ENCODE results near the gene PPP1R26. TPM values are rescaled to one million over a fixed set of nuclear protein-coding genes. Genes with fewer than 3 reads are reported as not detected.

PPP1R26 gene
- total and polyA plus RNA-seq, 2 experiments from 2014 or later, result 10.7 to 49.8 TPM

DNA sequence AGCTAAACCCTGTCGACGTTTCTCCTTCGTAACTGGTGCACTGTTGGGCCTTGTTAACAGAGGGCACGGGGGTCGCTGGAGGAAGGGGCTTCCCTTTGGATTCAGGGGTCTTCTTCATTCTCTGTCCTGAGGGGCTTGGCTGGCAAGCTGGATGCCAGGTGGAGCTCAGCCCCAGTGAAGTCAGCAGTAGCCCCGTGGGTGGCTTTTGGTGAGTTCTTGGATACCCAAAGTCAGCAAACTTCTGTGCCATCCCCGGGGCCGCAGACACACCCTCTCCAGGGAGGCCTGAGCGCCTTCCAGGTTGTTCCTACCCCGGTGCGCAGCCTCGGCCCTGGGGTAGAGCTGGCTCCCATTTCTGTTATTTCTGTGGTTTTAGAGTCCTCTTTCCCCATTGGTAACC is 54.1 kb downstream of the PPP1R26 start:
- Histone ChIP-seq H3K27me3 (ENCODE audit: insufficient read depth) (no peaks in the 10 kb centered on the region), H3K79me2 (replicated peaks; ENCODE audit: insufficient read depth) (no peaks in the 10 kb centered on the region), H3K4me1 (ENCODE audit: insufficient read depth) (no peaks in the 10 kb centered on the region), H3K4me3 (no peak overlapping the region), H3K9me2 (ENCODE audit: insufficient read depth) (no peaks in the 10 kb centered on the region), H3K4me2 (no peak overlapping the region), H3K27ac (ENCODE audit: low read depth) (no peak overlapping the region), H3K36me3 (ENCODE audit: insufficient read depth) (no peaks in the 10 kb centered on the region), H2AFZ (no peak overlapping the region; the same call in 1 of the 2 replicates), H4K20me1 (replicated peaks; ENCODE audit: insufficient read depth) (no peaks in the 10 kb centered on the region), H3F3A (replicated peaks; ENCODE audit: low read depth) (no peaks in the 10 kb centered on the region)
- DNase-seq (ENCODE audit: low spot score) (no peak), ATAC-seq (no peak)
- TF ChIP-seq ZNF331 (CRISPR knock-in tag; IDR thresholded peaks at IDR 0.05; ENCODE audit: low read depth) (no peak), ZNF114 (CRISPR knock-in tag; IDR thresholded peaks at IDR 0.05) (no peak), POLR2AphosphoS5 (IDR thresholded peaks at IDR 0.05; ENCODE audit: low read depth) (no peak), CREB1 (CRISPR knock-in tag; IDR thresholded peaks at IDR 0.05; ENCODE audit: low read depth) (no peak), EZH2phosphoT487 (IDR thresholded peaks at IDR 0.05; ENCODE audit: unreplicated experiment) (no peak), STAT1 (IDR thresholded peaks at IDR 0.05; ENCODE audit: unreplicated experiment) (no peak), NANOG (IDR thresholded peaks at IDR 0.05; ENCODE audit: borderline replicate concordance) (no peak), JUNB (IDR thresholded peaks at IDR 0.05; ENCODE audit: unreplicated experiment) (no peak), EZH2 (IDR thresholded peaks at IDR 0.05; ENCODE audit: low read depth, unreplicated experiment) (no peak)
- TF ChIP-seq, protein P1, sequence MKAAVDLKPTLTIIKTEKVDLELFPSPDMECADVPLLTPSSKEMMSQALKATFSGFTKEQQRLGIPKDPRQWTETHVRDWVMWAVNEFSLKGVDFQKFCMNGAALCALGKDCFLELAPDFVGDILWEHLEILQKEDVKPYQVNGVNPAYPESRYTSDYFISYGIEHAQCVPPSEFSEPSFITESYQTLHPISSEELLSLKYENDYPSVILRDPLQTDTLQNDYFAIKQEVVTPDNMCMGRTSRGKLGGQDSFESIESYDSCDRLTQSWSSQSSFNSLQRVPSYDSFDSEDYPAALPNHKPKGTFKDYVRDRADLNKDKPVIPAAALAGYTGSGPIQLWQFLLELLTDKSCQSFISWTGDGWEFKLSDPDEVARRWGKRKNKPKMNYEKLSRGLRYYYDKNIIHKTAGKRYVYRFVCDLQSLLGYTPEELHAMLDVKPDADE (IDR thresholded peaks at IDR 0.05), result no peak
- TF ChIP-seq, protein P2, sequence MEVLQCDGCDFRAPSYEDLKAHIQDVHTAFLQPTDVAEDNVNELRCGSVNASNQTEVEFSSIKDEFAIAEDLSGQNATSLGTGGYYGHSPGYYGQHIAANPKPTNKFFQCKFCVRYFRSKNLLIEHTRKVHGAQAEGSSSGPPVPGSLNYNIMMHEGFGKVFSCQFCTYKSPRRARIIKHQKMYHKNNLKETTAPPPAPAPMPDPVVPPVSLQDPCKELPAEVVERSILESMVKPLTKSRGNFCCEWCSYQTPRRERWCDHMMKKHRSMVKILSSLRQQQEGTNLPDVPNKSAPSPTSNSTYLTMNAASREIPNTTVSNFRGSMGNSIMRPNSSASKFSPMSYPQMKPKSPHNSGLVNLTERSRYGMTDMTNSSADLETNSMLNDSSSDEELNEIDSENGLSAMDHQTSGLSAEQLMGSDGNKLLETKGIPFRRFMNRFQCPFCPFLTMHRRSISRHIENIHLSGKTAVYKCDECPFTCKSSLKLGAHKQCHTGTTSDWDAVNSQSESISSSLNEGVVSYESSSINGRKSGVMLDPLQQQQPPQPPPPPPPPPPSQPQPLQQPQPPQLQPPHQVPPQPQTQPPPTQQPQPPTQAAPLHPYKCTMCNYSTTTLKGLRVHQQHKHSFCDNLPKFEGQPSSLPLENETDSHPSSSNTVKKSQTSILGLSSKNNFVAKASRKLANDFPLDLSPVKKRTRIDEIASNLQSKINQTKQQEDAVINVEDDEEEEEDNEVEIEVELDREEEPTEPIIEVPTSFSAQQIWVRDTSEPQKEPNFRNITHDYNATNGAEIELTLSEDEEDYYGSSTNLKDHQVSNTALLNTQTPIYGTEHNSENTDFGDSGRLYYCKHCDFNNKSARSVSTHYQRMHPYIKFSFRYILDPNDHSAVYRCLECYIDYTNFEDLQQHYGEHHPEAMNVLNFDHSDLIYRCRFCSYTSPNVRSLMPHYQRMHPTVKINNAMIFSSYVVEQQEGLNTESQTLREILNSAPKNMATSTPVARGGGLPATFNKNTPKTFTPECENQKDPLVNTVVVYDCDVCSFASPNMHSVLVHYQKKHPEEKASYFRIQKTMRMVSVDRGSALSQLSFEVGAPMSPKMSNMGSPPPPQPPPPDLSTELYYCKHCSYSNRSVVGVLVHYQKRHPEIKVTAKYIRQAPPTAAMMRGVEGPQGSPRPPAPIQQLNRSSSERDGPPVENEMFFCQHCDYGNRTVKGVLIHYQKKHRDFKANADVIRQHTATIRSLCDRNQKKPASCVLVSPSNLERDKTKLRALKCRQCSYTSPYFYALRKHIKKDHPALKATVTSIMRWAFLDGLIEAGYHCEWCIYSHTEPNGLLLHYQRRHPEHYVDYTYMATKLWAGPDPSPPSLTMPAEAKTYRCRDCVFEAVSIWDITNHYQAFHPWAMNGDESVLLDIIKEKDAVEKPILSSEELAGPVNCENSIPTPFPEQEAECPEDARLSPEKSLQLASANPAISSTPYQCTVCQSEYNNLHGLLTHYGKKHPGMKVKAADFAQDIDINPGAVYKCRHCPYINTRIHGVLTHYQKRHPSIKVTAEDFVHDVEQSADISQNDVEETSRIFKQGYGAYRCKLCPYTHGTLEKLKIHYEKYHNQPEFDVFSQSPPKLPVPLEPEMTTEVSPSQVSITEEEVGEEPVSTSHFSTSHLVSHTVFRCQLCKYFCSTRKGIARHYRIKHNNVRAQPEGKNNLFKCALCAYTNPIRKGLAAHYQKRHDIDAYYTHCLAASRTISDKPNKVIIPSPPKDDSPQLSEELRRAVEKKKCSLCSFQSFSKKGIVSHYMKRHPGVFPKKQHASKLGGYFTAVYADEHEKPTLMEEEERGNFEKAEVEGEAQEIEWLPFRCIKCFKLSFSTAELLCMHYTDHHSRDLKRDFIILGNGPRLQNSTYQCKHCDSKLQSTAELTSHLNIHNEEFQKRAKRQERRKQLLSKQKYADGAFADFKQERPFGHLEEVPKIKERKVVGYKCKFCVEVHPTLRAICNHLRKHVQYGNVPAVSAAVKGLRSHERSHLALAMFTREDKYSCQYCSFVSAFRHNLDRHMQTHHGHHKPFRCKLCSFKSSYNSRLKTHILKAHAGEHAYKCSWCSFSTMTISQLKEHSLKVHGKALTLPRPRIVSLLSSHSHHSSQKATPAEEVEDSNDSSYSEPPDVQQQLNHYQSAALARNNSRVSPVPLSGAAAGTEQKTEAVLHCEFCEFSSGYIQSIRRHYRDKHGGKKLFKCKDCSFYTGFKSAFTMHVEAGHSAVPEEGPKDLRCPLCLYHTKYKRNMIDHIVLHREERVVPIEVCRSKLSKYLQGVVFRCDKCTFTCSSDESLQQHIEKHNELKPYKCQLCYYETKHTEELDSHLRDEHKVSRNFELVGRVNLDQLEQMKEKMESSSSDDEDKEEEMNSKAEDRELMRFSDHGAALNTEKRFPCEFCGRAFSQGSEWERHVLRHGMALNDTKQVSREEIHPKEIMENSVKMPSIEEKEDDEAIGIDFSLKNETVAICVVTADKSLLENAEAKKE (CRISPR knock-in tag; IDR thresholded peaks at IDR 0.05), result no peak
- TF ChIP-seq, protein P3, sequence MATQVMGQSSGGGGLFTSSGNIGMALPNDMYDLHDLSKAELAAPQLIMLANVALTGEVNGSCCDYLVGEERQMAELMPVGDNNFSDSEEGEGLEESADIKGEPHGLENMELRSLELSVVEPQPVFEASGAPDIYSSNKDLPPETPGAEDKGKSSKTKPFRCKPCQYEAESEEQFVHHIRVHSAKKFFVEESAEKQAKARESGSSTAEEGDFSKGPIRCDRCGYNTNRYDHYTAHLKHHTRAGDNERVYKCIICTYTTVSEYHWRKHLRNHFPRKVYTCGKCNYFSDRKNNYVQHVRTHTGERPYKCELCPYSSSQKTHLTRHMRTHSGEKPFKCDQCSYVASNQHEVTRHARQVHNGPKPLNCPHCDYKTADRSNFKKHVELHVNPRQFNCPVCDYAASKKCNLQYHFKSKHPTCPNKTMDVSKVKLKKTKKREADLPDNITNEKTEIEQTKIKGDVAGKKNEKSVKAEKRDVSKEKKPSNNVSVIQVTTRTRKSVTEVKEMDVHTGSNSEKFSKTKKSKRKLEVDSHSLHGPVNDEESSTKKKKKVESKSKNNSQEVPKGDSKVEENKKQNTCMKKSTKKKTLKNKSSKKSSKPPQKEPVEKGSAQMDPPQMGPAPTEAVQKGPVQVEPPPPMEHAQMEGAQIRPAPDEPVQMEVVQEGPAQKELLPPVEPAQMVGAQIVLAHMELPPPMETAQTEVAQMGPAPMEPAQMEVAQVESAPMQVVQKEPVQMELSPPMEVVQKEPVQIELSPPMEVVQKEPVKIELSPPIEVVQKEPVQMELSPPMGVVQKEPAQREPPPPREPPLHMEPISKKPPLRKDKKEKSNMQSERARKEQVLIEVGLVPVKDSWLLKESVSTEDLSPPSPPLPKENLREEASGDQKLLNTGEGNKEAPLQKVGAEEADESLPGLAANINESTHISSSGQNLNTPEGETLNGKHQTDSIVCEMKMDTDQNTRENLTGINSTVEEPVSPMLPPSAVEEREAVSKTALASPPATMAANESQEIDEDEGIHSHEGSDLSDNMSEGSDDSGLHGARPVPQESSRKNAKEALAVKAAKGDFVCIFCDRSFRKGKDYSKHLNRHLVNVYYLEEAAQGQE (IDR thresholded peaks at IDR 0.05; ENCODE audit: unreplicated experiment), result no peak
- TF ChIP-seq, protein P4, sequence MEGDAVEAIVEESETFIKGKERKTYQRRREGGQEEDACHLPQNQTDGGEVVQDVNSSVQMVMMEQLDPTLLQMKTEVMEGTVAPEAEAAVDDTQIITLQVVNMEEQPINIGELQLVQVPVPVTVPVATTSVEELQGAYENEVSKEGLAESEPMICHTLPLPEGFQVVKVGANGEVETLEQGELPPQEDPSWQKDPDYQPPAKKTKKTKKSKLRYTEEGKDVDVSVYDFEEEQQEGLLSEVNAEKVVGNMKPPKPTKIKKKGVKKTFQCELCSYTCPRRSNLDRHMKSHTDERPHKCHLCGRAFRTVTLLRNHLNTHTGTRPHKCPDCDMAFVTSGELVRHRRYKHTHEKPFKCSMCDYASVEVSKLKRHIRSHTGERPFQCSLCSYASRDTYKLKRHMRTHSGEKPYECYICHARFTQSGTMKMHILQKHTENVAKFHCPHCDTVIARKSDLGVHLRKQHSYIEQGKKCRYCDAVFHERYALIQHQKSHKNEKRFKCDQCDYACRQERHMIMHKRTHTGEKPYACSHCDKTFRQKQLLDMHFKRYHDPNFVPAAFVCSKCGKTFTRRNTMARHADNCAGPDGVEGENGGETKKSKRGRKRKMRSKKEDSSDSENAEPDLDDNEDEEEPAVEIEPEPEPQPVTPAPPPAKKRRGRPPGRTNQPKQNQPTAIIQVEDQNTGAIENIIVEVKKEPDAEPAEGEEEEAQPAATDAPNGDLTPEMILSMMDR (conservative IDR thresholded peaks at IDR 0.05; ENCODE audit: low read depth in 2 of 2), result no peak
- peaks cover 4% of the 10 kb centered on the region for H3K27me3 Mint-ChIP-seq (ENCODE audit: insufficient read depth, low read depth, poor library complexity)
- peaks cover 3% of the 10 kb centered on the region; the same call in 1 of the 3 replicates for H3K9me3 Mint-ChIP-seq
- no peaks in the 10 kb centered on the region for H3K36me3 Mint-ChIP-seq (ENCODE audit: low read depth)
- H3K27ac Mint-ChIP-seq, result no peak overlapping the region
- peaks cover 9% of the 10 kb centered on the region; the same call in 2 of the 3 replicates for H3K4me1 Mint-ChIP-seq
- H3K4me3 Mint-ChIP-seq, result no peak overlapping the region

Data from GM23338 (cell line).